ENCODE measurements around the gene SHROOM3.

DNA sequence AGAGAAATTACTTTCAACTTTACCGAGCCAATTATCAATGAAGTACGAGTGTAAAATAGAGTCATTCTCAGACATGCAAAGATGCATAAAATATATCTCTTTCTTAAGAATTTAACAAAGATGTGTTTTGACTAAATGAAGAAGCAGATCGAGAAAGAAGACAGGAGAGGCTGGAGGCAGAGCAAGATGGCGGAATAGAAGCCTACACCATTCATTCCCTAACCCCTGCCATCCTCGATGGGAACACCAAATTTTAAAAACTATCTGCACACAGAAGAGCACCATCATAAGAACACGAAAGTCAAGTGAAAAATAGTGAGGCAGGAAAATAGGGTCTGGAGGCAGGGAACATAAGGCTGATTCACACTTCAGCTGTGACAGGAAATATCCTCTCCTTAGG, 49.1 kb upstream of the SHROOM3 start:
- TF ChIP-seq ELF4 (IDR thresholded peaks at IDR 0.05), result no peak
- TF ChIP-seq SUZ12 (IDR thresholded peaks at IDR 0.05), result no peak
- TF ChIP-seq CTBP1 (IDR thresholded peaks at IDR 0.05; ENCODE audit: borderline replicate concordance), result no peak
- TF ChIP-seq FOXK2 (IDR thresholded peaks at IDR 0.05), result no peak
- TF ChIP-seq SP1 (IDR thresholded peaks at IDR 0.05), result no peak
